Hematopoietic multipotent progenitor cell treated with erythropoietin and hydrocortisone succinate and interleukin-3 and kit ligand, for 17 days (in vitro differentiated cells): ENCODE measurements around the gene IZUMO1.
"Not testable (repeated sequence)": the region's sequence is repeated elsewhere in the genome, so short reads cannot be mapped to it uniquely, and the experiment has no call there.

ENCODE experiments used
- DNase-seq: peaks from one replicate; pipeline ENCODE4 v3.0.0-alpha.2; 2015; ENCODE audit warnings: low spot score

Gene IZUMO1

GRCh38 chr19:48746738-48747575, at the start of gene IZUMO1:
IZUMO1 (minus strand) TSS chr19:48746909; CDS start chr19:48745859, 1,050 bp downstream.
- peak; percentile 92 for DNase-seq

DNA sequence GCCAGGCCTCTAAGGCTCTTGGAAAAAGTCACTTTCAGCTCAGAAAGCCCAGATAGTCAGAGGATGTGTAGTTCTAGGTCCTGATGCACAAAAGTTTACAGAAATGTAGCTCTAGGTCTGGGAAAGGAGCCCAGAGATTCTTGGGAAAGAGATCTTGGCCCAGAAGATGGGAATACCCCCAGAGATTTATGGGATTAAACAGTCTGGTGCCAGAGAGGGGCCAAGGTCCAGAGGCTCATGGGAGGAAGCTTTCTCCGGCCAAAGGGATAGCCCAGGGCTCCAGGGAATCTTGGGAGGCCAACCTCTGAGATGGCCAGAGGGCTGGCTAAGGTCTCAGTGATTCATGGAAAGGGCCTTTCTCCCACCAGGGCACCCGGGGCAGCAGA, 49.0 kb upstream of the IZUMO1 start:
- DNase-seq, result no peak

DNA sequence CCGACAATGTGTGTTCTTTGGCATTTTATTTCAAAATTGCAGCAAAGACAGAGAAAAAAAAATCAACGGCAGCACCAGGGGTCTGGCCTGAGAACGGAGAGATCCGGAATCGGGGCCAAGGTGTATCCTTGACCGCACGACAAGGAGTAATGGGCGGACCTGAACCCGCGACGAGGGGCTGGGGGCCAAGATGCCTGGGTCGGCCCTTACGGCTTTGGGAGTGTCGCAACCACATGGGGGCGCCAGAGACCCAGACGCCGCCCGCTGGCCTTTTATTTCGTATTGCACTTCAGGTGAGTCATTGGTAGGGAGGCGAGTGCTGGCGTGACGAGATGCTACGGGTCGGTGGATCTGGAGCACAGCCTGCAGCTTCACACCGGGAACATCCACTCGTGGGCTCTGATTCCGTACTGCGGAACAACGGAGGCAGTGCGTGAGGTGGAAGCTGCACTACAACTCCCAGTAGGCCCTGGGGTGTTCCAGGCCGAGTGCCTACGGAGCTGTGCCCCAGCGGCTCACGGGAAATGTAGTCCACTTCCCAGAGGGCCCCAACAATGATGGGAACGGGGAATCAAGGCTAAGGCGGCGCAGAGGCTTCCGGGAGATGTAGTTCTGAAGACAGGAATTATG, 48.5 kb upstream of the IZUMO1 start:
- DNase-seq, result peak; percentile 88

GRCh38 chr19:48794291-48794690, 47.6 kb upstream of the IZUMO1 start:
- no peak for DNase-seq

- DNase-seq, result no peak
Observed at GRCh38 chr19:48793271-48793670, 46.6 kb upstream of the IZUMO1 start.

GRCh38 chr19:48787331-48787730, 40.6 kb upstream of the IZUMO1 start:
- DNase-seq, result not testable (repeated sequence)

GRCh38 chr19:48786422-48786821, 39.7 kb upstream of the IZUMO1 start:
- DNase-seq, result not testable (repeated sequence)

- no peak for DNase-seq
Observed at GRCh38 chr19:48784527-48784926, 37.8 kb upstream of the IZUMO1 start.

DNA sequence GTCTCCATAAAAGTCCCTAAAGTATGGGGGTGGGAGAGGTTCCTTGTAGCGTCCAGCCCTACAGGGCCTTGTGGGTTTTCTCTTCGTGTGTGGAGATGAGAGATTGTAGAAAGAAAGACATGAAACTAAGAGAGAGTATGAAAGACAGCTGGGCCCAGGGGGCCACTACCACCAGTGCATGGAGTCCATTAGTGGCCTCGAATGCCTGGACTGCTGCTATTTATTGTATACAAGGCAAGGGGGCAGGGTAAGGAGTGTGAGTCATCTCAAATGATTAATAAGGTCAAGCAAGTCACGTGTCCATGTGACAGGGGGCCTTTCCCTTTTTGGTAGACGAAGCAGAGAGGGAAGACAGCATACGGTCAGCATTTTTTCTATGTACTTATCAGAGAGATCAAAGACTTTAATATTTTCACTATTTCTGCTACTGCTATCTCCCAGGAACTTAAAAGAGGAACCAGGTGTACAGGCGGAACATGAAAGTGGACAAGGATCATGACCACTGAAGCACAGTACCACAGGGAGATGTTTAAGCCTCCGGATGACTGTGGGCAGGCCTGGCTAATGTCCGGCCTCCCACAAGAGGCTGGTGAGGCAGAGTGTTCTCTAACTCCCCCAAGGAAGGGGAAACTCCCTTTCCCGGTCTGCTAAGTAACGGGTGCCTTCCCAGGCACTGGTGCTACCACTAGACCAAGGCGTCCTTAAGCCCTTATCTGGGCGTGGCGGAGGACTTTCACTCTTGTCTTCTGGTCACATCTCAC, 34.1 kb upstream of the IZUMO1 start:
- peak; percentile 76 for DNase-seq

GRCh38 chr19:48779636-48780035, 32.9 kb upstream of the IZUMO1 start:
- peak; percentile 9 for DNase-seq

DNA sequence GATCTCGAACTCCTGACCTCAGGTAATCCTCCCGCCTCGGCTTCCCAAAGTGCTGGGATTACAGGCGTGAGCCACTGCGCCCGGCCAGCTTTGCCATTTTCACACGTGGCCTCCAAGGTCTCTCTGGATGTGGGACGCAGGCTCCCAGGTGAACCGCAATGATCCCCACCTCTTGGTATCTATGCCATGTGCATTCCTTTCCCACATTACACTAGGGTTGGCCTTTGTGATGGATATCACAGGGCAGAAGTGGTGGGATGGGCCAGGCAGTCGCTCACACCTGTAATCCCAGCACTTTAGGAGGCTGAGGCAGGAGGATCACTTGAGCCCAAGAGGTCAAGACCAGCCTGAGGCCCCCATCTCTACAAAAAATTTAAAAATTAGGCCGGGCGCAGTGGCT, 31.0 kb upstream of the IZUMO1 start:
- DNase-seq, result no peak

- no peak for DNase-seq
Observed at GRCh38 chr19:48777139-48777538, 30.4 kb upstream of the IZUMO1 start.

- no peak for DNase-seq
Observed at GRCh38 chr19:48772503-48772953, 25.8 kb upstream of the IZUMO1 start.

GRCh38 chr19:48770734-48771472, 24.2 kb upstream of the IZUMO1 start:
- no peak for DNase-seq

GRCh38 chr19:48770266-48770665, 23.6 kb upstream of the IZUMO1 start:
- DNase-seq, result no peak

DNA sequence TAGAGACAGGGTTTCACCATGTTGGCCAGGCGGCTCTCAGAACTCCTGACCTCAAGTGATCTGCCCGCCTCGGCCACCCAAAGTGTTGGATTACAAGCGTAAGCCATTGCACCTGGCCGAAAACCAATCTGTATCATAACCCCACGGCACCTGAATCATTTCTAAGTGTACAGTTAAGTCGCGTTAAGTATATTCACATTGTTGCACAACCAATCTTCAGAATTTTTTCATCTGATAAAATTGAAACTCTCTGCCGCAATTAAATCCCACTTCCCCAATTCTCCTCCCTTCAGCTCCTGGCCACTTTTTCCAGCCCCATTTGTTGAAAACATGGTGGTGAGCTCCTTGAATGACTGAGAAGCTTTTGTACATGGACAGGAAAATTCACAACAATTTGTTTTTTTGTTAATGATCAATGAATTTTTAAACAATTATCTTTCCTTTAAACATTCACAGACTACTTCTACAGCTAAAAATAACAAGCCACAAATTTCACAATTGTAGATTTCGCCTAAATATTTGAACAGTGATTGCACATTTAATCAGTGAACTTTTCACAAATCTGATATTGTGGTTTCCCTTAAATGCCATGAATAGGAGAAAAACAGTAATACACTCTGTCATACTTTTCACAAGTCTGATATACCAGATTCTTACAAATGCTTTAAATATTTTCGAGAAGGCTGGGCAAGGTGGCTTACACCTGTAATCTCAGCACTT, 22.4 kb upstream of the IZUMO1 start:
- no peak for DNase-seq

GRCh38 chr19:48768171-48768753, 21.6 kb upstream of the IZUMO1 start:
- peak; percentile 26 for DNase-seq

GRCh38 chr19:48765816-48766215, 19.1 kb upstream of the IZUMO1 start:
- peak; percentile 28 for DNase-seq

DNA sequence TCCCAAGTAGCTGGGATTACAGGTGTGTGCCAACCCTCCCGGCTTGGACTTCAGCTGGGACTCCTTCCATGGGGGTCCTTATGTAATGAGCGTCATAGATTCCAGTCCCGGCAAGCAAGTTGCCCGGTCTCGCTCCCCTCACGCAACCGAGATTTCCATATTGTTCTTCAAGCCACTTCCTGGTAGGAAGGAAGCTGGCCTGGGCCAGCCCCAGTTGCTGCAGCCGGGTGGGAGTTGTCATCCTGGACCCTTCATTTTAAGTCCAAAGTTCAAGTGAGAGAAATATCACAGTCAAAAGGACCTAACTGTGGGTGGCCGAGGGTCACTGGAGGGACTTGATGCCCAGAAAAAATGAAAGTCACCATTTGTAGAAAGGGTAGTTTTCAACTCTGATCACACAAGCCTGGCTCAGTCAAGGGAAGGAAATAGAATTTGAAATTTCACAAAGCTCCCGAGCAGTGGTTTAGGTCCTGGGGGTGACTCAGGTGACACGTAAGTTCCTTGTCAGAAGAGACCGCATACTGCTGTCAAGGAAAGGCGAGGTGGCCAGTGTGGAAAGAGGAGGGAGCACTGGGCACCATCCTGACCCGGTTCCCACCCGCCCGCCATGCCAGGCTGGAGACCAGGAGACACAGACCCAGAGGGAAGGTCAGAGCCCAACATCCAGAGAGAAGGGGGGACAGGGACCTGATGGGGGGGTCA, 13.9 kb upstream of the IZUMO1 start:
- DNase-seq, result no peak

GRCh38 chr19:48757741-48758144, 11.0 kb upstream of the IZUMO1 start:
- no peak for DNase-seq
